LNCAP (cell line): Measurements from ENCODE around the gene DNAH10.

ENCODE experiments used
- CTCF ChIP-seq: fragments of 450-650 bp; IDR thresholded peaks from 2 replicates; pipeline ENCODE4 v1.5.1; 2017; ENCODE audit warnings: mild to moderate bottlenecking

DNAH10 gene

GRCh38 chr12:123960029-123960735 lies 198.1 kb downstream of the DNAH10 start:
- TF ChIP-seq CTCF = no peak

- TF ChIP-seq CTCF = no peak
Measured at GRCh38 chr12:123960856-123961255, 198.8 kb downstream of the DNAH10 start.

GRCh38 chr12:123961585-123962345 lies 199.7 kb downstream of the DNAH10 start:
- no peak for TF ChIP-seq CTCF

- TF ChIP-seq CTCF = no peak
Measured at GRCh38 chr12:123962513-123962912, 200.4 kb downstream of the DNAH10 start.

GRCh38 chr12:123963821-123964220 lies 201.7 kb downstream of the DNAH10 start:
- no peak for TF ChIP-seq CTCF

GRCh38 chr12:123965382-123965781 lies 203.3 kb downstream of the DNAH10 start:
- TF ChIP-seq CTCF = no peak

- TF ChIP-seq CTCF = no peak
Measured at GRCh38 chr12:123966596-123966995, 204.5 kb downstream of the DNAH10 start.
